Mucosa of stomach (tissue), 1 donor: ENCODE data around the gene OR1F1.
"Not testable (repeated sequence)": the region's sequence is repeated elsewhere in the genome, so short reads cannot be mapped to it uniquely, and the experiment has no call there.

Source experiments
- H3K27me3 ChIP-seq: one replicate; pipeline ENCODE4 v1.7.0; 2013; ENCODE audit warnings: mild to moderate bottlenecking, low read length; ENCODE audit not compliant: control insufficient read depth, insufficient read depth
- H3K36me3 ChIP-seq: one replicate; pipeline ENCODE4 v1.7.0; 2013; ENCODE audit warnings: low read length; ENCODE audit not compliant: control insufficient read depth, insufficient read depth
- H3K4me1 ChIP-seq: one replicate; pipeline ENCODE4 v1.7.0; 2013; ENCODE audit warnings: mild to moderate bottlenecking, low read length; ENCODE audit not compliant: control insufficient read depth, insufficient read depth
- H3K4me3 ChIP-seq: one replicate; pipeline ENCODE4 v1.7.0; 2013; ENCODE audit warnings: low read length
- H3K9ac ChIP-seq: one replicate; pipeline ENCODE4 v1.7.0; 2013; ENCODE audit warnings: mild to moderate bottlenecking, low read length, moderate library complexity
- H3K9me3 ChIP-seq: one replicate; pipeline ENCODE4 v1.7.0; 2013; ENCODE audit warnings: mild to moderate bottlenecking, low read length, moderate library complexity; ENCODE audit not compliant: control insufficient read depth
- donor health status: Pancreatic carcinoma.

OR1F1 gene

GRCh38 chr16:3183445-3184139 lies 4.4 kb upstream of the OR1F1 start:
- Histone ChIP-seq H3K4me1 (peaks cover 19% of the 10 kb centered on the region), H3K9me3 (no peaks in the 10 kb centered on the region), H3K36me3 (no peaks in the 10 kb centered on the region), H3K9ac (no peak overlapping the region), H3K4me3 (no peak overlapping the region), H3K27me3 (peaks cover 90% of the 10 kb centered on the region)

- H3K27me3 ChIP-seq: peaks cover 90% of the 10 kb centered on the region
- no peak overlapping the region for H3K4me3 ChIP-seq
- H3K9me3 ChIP-seq: no peaks in the 10 kb centered on the region
- H3K9ac ChIP-seq: no peak overlapping the region
- no peaks in the 10 kb centered on the region for H3K36me3 ChIP-seq
- H3K4me1 ChIP-seq: peaks cover 33% of the 10 kb centered on the region
Measured at GRCh38 chr16:3186946-3187690, 886 bp upstream of the OR1F1 start.

GRCh38 chr16:3188675-3188924 lies 596 bp downstream of the OR1F1 start:
- Histone ChIP-seq H3K9ac (no peak overlapping the region), H3K36me3 (no peaks in the 10 kb centered on the region), H3K27me3 (peaks cover 90% of the 10 kb centered on the region), H3K4me3 (no peak overlapping the region), H3K9me3 (no peaks in the 10 kb centered on the region), H3K4me1 (peaks cover 21% of the 10 kb centered on the region)

- Histone ChIP-seq H3K27me3 (peaks cover 90% of the 10 kb centered on the region), H3K36me3 (no peaks in the 10 kb centered on the region), H3K9ac (no peak overlapping the region), H3K9me3 (no peaks in the 10 kb centered on the region), H3K4me3 (no peak overlapping the region), H3K4me1 (peaks cover 19% of the 10 kb centered on the region)
Measured at GRCh38 chr16:3188925-3189825, 1.2 kb downstream of the OR1F1 start.

GRCh38 chr16:3189869-3190268 lies 1.9 kb downstream of the OR1F1 start:
- Histone ChIP-seq H3K4me1 (peaks cover 19% of the 10 kb centered on the region), H3K36me3 (no peaks in the 10 kb centered on the region), H3K4me3 (no peak overlapping the region), H3K9me3 (no peaks in the 10 kb centered on the region), H3K9ac (no peak overlapping the region), H3K27me3 (peaks cover 92% of the 10 kb centered on the region)

GRCh38 chr16:3190949-3191353 lies 2.9 kb downstream of the OR1F1 start:
- Histone ChIP-seq H3K27me3 (peaks cover 98% of the 10 kb centered on the region), H3K4me3 (no peak overlapping the region), H3K9me3 (no peaks in the 10 kb centered on the region), H3K36me3 (no peaks in the 10 kb centered on the region), H3K4me1 (peaks cover 19% of the 10 kb centered on the region), H3K9ac (no peak overlapping the region)

GRCh38 chr16:3192476-3193019 lies 4.5 kb downstream of the OR1F1 start:
- H3K36me3 ChIP-seq: no peaks in the 10 kb centered on the region
- H3K4me3 ChIP-seq: no peak overlapping the region
- H3K9ac ChIP-seq: no peak overlapping the region
- peaks cover 88% of the 10 kb centered on the region for H3K27me3 ChIP-seq
- H3K9me3 ChIP-seq: no peaks in the 10 kb centered on the region
- H3K4me1 ChIP-seq: peaks cover 19% of the 10 kb centered on the region

GRCh38 chr16:3193221-3194212 lies 5.5 kb downstream of the OR1F1 start:
- Histone ChIP-seq H3K9ac (no peak overlapping the region), H3K9me3 (no peaks in the 10 kb centered on the region), H3K4me3 (no peak overlapping the region), H3K4me1 (peaks cover 14% of the 10 kb centered on the region), H3K27me3 (peaks cover 81% of the 10 kb centered on the region), H3K36me3 (no peaks in the 10 kb centered on the region)

GRCh38 chr16:3194792-3195191 lies 6.8 kb downstream of the OR1F1 start:
- no peaks in the 10 kb centered on the region for H3K9me3 ChIP-seq

GRCh38 chr16:3195975-3196374 lies 8.0 kb downstream of the OR1F1 start:
- Histone ChIP-seq H3K9ac (no peak overlapping the region), H3K9me3 (no peaks in the 10 kb centered on the region), H3K36me3 (no peaks in the 10 kb centered on the region), H3K27me3 (peaks cover 60% of the 10 kb centered on the region), H3K4me1 (no peaks in the 10 kb centered on the region), H3K4me3 (no peak overlapping the region)

More at GRCh38 chr16:3194792-3195191, 6.8 kb downstream of the OR1F1 start:
- Histone ChIP-seq H3K9ac (no peak overlapping the region), H3K4me1 (peaks cover 4% of the 10 kb centered on the region), H3K36me3 (no peaks in the 10 kb centered on the region), H3K4me3 (no peak overlapping the region), H3K27me3 (peaks cover 71% of the 10 kb centered on the region)

GRCh38 chr16:3197694-3198333 lies 9.8 kb downstream of the OR1F1 start:
- not testable (repeated sequence) for H3K4me1 ChIP-seq, H3K9me3 ChIP-seq, H3K36me3 ChIP-seq, H3K4me3 ChIP-seq, H3K9ac ChIP-seq
- H3K27me3 ChIP-seq: peaks cover 45% of the 10 kb centered on the region
